Erythroblast (primary cell): ENCODE measurements around the gene CLCNKB.

Experiments used
- GATA1 ChIP-seq: IDR thresholded peaks from 2 replicates; pipeline ENCODE4 v1.6.1; 2011; ENCODE audit warnings: low read depth, mild to moderate bottlenecking, control low read depth, low read length, moderate library complexity
- POLR2A ChIP-seq: IDR thresholded peaks from 2 replicates; pipeline ENCODE4 v1.6.1; 2011; ENCODE audit warnings: mild to moderate bottlenecking, low read length

GRCh38 chr1:16083486-16083885 lies 39.9 kb downstream of the CLCNKB start:
- TF ChIP-seq POLR2A (no peak), GATA1 (no peak)
